Mammary epithelial cell (primary cell): ENCODE measurements around the gene YIPF1.

Source experiments
- EZH2 ChIP-seq: IDR thresholded peaks from 2 replicates; pipeline ENCODE4 v1.6.1; 2012; ENCODE audit warnings: low read length, inconsistent platforms, borderline replicate concordance
- TF ChIP-seq, protein P1 (sequence below), 2 donors: IDR thresholded peaks in 1 of 2; conservative IDR thresholded peaks in 1 of 2; 2 replicates each; pipeline ENCODE4 v1.5.1; 2011 to 2012; ENCODE audit warnings: inconsistent platforms in 2 of 2, low read length in 2 of 2, mild to moderate bottlenecking in 2 of 2, control low read depth in 1 of 2, low read depth in 1 of 2; ENCODE audit not compliant: insufficient read depth in 1 of 2; ENCODE audit errors: extremely low read depth in 1 of 2

DNA sequence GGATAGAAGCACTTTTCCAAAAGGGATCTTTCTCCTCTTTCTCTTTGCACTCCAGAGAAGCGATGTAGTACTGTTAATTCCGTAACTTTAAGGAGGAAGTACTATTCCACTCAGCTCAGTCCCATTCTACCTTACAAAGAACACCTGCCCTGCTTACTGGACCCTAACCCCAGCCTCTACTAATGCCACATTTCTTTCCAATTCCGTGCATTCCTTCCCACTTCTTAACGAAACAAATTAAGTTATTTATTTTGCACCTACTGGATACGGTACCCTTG lies 52.0 kb downstream of the YIPF1 start:
- TF ChIP-seq, protein P1, sequence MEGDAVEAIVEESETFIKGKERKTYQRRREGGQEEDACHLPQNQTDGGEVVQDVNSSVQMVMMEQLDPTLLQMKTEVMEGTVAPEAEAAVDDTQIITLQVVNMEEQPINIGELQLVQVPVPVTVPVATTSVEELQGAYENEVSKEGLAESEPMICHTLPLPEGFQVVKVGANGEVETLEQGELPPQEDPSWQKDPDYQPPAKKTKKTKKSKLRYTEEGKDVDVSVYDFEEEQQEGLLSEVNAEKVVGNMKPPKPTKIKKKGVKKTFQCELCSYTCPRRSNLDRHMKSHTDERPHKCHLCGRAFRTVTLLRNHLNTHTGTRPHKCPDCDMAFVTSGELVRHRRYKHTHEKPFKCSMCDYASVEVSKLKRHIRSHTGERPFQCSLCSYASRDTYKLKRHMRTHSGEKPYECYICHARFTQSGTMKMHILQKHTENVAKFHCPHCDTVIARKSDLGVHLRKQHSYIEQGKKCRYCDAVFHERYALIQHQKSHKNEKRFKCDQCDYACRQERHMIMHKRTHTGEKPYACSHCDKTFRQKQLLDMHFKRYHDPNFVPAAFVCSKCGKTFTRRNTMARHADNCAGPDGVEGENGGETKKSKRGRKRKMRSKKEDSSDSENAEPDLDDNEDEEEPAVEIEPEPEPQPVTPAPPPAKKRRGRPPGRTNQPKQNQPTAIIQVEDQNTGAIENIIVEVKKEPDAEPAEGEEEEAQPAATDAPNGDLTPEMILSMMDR (conservative IDR thresholded peaks at IDR 0.05 in 1 of 2, IDR thresholded peaks at IDR 0.05 in 1 of 2; ENCODE audit: extremely low read depth in 1 of 2, insufficient read depth in 1 of 2, low read depth in 1 of 2, low read length in 2 of 2), result no peak
- TF ChIP-seq EZH2, result no peak
